ENCODE measurements around the gene MICALL1. TPM values are rescaled to one million over a fixed set of nuclear protein-coding genes. Genes with fewer than 3 reads are reported as not detected.

Gene MICALL1
- total RNA-seq, 4 donors from 2014 or later, result 10.7 to 34.5 (median 20.4) TPM

- no peak for DNase-seq (ENCODE audit: low spot score in 2 of 2)
- no peak for TF ChIP-seq POLR2A (IDR thresholded peaks at IDR 0.05)
- TF ChIP-seq EP300 (IDR thresholded peaks at IDR 0.05), result no peak
- TF ChIP-seq CTCF (IDR thresholded peaks at IDR 0.05), result no peak
- H3K36me3 ChIP-seq, result peaks cover 2 to 95% (median 9%) of the 10 kb centered on the region in 3 donors
- H3K4me3 ChIP-seq, result no peak overlapping the region
- H3K27me3 ChIP-seq, result no peaks in the 10 kb centered on the region
- H3K4me1 ChIP-seq, result no peaks in the 10 kb centered on the region
- WGBS, 2 donors, result 67 to 87% methylated on average over 1 to 2 of the region's 4 CpGs
- H3K9me3 ChIP-seq, result no peaks in the 10 kb centered on the region
- no peak overlapping the region for H3K27ac ChIP-seq
These were observed 17.8 kb downstream of the MICALL1 start for GRCh38 chr22:37923927-37924326.

GRCh38 chr22:37924386-37925065 is 18.4 kb downstream of the MICALL1 start:
- Histone ChIP-seq H3K27me3 (no peaks in the 10 kb centered on the region), H3K4me3 (no peak overlapping the region), H3K27ac (no peak overlapping the region), H3K9me3 (no peaks in the 10 kb centered on the region), H3K36me3 (peaks cover 0 to 97% (median 9%) of the 10 kb centered on the region in 3 donors), H3K4me1 (no peaks in the 10 kb centered on the region)
- TF ChIP-seq CTCF (IDR thresholded peaks at IDR 0.05), result no peak
- no peak for TF ChIP-seq EP300 (IDR thresholded peaks at IDR 0.05)
- TF ChIP-seq POLR2A (IDR thresholded peaks at IDR 0.05), result no peak
- 90 to 93% methylated on average over 15 to 18 of the region's 18 CpGs for WGBS, 2 donors
- no peak for DNase-seq (ENCODE audit: low spot score in 2 of 2)

GRCh38 chr22:37925330-37925729 is 19.2 kb downstream of the MICALL1 start:
- no peaks in the 10 kb centered on the region for H3K9me3 ChIP-seq
- TF ChIP-seq EP300 (IDR thresholded peaks at IDR 0.05) (no peak), POLR2A (IDR thresholded peaks at IDR 0.05) (no peak), CTCF (IDR thresholded peaks at IDR 0.05) (no peak)
- no peak overlapping the region for H3K27ac ChIP-seq
- no peaks in the 10 kb centered on the region for H3K27me3 ChIP-seq
- no peak overlapping the region for H3K4me3 ChIP-seq
- WGBS, 2 donors, result 52 to 53% methylated on average over 3 of the region's 3 CpGs
- H3K4me1 ChIP-seq, result peaks cover 0 to 3% (median 0%) of the 10 kb centered on the region in 4 donors
- peaks cover 0 to 96% (median 9%) of the 10 kb centered on the region in 3 donors for H3K36me3 ChIP-seq
- DNase-seq (ENCODE audit: low spot score in 2 of 2), result no peak

GRCh38 chr22:37925767-37926166 is 19.7 kb downstream of the MICALL1 start:
- 70 to 85% methylated on average over 3 to 15 of the region's 15 CpGs for WGBS, 2 donors
- H3K4me3 ChIP-seq, result no peak overlapping the region
- H3K4me1 ChIP-seq, result peaks cover 0 to 7% (median 0%) of the 10 kb centered on the region in 4 donors
- H3K9me3 ChIP-seq, result no peaks in the 10 kb centered on the region
- no peak for TF ChIP-seq EP300 (IDR thresholded peaks at IDR 0.05)
- TF ChIP-seq POLR2A (IDR thresholded peaks at IDR 0.05), result no peak
- no peak for TF ChIP-seq CTCF (IDR thresholded peaks at IDR 0.05)
- H3K27ac ChIP-seq, result no peak overlapping the region
- no peak for DNase-seq (ENCODE audit: low spot score in 2 of 2)
- no peaks in the 10 kb centered on the region for H3K27me3 ChIP-seq
- peaks cover 0 to 96% (median 9%) of the 10 kb centered on the region in 3 donors for H3K36me3 ChIP-seq

- 95 to 98% methylated on average over 7 of the region's 7 CpGs for WGBS, 2 donors
- H3K27ac ChIP-seq, result no peak overlapping the region
These were observed 20.3 kb downstream of the MICALL1 start for GRCh38 chr22:37926358-37926757.

More at GRCh38 chr22:37926358-37926757, 20.3 kb downstream of the MICALL1 start:
- H3K4me3 ChIP-seq, result no peak overlapping the region
- no peak for DNase-seq (ENCODE audit: low spot score in 2 of 2)
- no peaks in the 10 kb centered on the region for H3K9me3 ChIP-seq
- H3K36me3 ChIP-seq, result peaks cover 0 to 93% (median 9%) of the 10 kb centered on the region in 3 donors
- H3K4me1 ChIP-seq, result peaks cover 0 to 9% (median 0%) of the 10 kb centered on the region in 4 donors
- H3K27me3 ChIP-seq, result no peaks in the 10 kb centered on the region
- TF ChIP-seq POLR2A (IDR thresholded peaks at IDR 0.05), result no peak
- no peak for TF ChIP-seq CTCF (IDR thresholded peaks at IDR 0.05)
